ENCODE results near the gene SNAPC4.

Gene SNAPC4

GRCh38 chr9:136400038-136400834 is at the start of gene SNAPC4:
Gene SNAPC4, minus strand, starts transcription at chr9:136400170. Its CDS starts 1,742 bp downstream, at chr9:136398428.
- DNase-seq = peak; percentile 95

GRCh38 chr9:136448655-136449054 is 48.7 kb upstream of the SNAPC4 start:
- no peak for DNase-seq

- no peak for DNase-seq
Measured at GRCh38 chr9:136447173-136447778, 47.3 kb upstream of the SNAPC4 start.

GRCh38 chr9:136445799-136446198 is 45.8 kb upstream of the SNAPC4 start:
- no peak for DNase-seq

GRCh38 chr9:136444102-136444501 is 44.1 kb upstream of the SNAPC4 start:
- no peak for DNase-seq

- DNase-seq = no peak
Measured at GRCh38 chr9:136443687-136444086, 43.7 kb upstream of the SNAPC4 start.

- no peak for DNase-seq
Measured at GRCh38 chr9:136443087-136443486, 43.1 kb upstream of the SNAPC4 start.

GRCh38 chr9:136442265-136442664 is 42.3 kb upstream of the SNAPC4 start:
- DNase-seq = no peak

- no peak for DNase-seq
Measured at GRCh38 chr9:136441681-136442245, 41.8 kb upstream of the SNAPC4 start.

GRCh38 chr9:136441191-136441680 is 41.3 kb upstream of the SNAPC4 start:
- no peak for DNase-seq

GRCh38 chr9:136439481-136440408 is 39.8 kb upstream of the SNAPC4 start, which contains the start of gene INPP5E:
Gene INPP5E, minus strand, starts transcription at chr9:136439845. Its CDS starts 426 bp downstream, at chr9:136439419.
- peak; percentile 95 for DNase-seq

GRCh38 chr9:136438548-136439480 is 38.8 kb upstream of the SNAPC4 start:
- DNase-seq = peak; percentile 67

GRCh38 chr9:136437839-136438547 is 38.0 kb upstream of the SNAPC4 start:
- no peak for DNase-seq

GRCh38 chr9:136437430-136437829 is 37.5 kb upstream of the SNAPC4 start:
- DNase-seq = no peak

- no peak for DNase-seq
Measured at GRCh38 chr9:136436055-136436634, 36.2 kb upstream of the SNAPC4 start.

GRCh38 chr9:136434580-136435169 is 34.7 kb upstream of the SNAPC4 start:
- no peak for DNase-seq

- no peak for DNase-seq
Measured at GRCh38 chr9:136433849-136434579, 34.0 kb upstream of the SNAPC4 start.

GRCh38 chr9:136433043-136433715 is 33.2 kb upstream of the SNAPC4 start:
- DNase-seq = no peak

- no peak for DNase-seq
Measured at GRCh38 chr9:136432591-136432990, 32.6 kb upstream of the SNAPC4 start.

Data from 8988T (cell line).